GM12878 (cell line): ENCODE results near the gene DIP2C. TPM values are rescaled to one million over a fixed set of nuclear protein-coding genes. Genes with fewer than 3 reads are reported as not detected.

Source experiments
- ATAC-seq: fragments of 200-7000 bp; cut with Tn5 transposase; 3 replicates; pipeline ENCODE4 v1.9.1; 2020; ENCODE audit warnings: mild to moderate bottlenecking, moderate library complexity
- BruUV-seq: library from RNA; stranded (reverse); fragments of 400-500 nt; replicated peaks from 2 replicates; lab custom pipeline; 2021; lab: Mats Ljungman, UMichigan
- CTCF ChIA-PET: fragments of 300-600 bp; sonication (Branson Sonifier 250); formaldehyde crosslinking; extraction: SDS; loops from one replicate; lab custom pipeline; 2021; ENCODE audit warnings: inconsistent platforms; lab: Yijun Ruan, JAX
- POLR2A ChIA-PET: fragments of 350-600 bp; formaldehyde crosslinking; extraction: SDS; loops from one replicate; lab custom pipeline; 2021; ENCODE audit warnings: inconsistent platforms; lab: Charles Lee
- RAD21 ChIA-PET: fragments of 300-600 bp; sonication (Branson Sonifier 250); formaldehyde crosslinking; loops from one replicate; lab custom pipeline; 2023; ENCODE audit warnings: antibody characterized with exemption; ENCODE audit not compliant: unreplicated experiment; lab: Charles Lee
- SMC1A ChIA-PET: fragments of 300-600 bp; sonication (Branson Sonifier 250); formaldehyde crosslinking; loops from one replicate; lab custom pipeline; 2023; ENCODE audit not compliant: unreplicated experiment, uncharacterized antibody; lab: Charles Lee
- DNase-seq: peaks from one replicate; pipeline ENCODE4 v3.0.0-alpha.2; 2011; ENCODE audit warnings: low read depth, low spot score
- FAIRE-seq: peaks from 3 replicates; lab custom pipeline; 2011; peaks lifted over from hg19 to GRCh38; lab: Jason Lieb, UNC
- H2AFZ ChIP-seq: 2 replicates; pipeline ENCODE4 v1.6.0; 2011; ENCODE audit warnings: low read depth, low read length, control low read depth; ENCODE audit not compliant: control insufficient read depth
- H3K27ac ChIP-seq: 2 replicates; pipeline ENCODE4 v1.5.1; 2011; ENCODE audit warnings: control low read depth; ENCODE audit not compliant: control insufficient read depth, insufficient read depth
- H3K27me3 ChIP-seq, 2 experiments: replicated peaks in 1 of 2; 2 replicates each; pipeline versions ENCODE4 v1.6.0 to v1.6.1; 2011; ENCODE audit warnings: low read length in 1 of 2; ENCODE audit not compliant: control insufficient read depth in 2 of 2, insufficient read depth in 2 of 2
- H3K36me3 ChIP-seq, 2 experiments: 2 replicates each; pipeline ENCODE4 v1.5.1; 2011; ENCODE audit warnings: low read length in 1 of 2; ENCODE audit not compliant: control insufficient read depth in 2 of 2, insufficient read depth in 2 of 2
- H3K4me1 ChIP-seq: 2 replicates; pipeline ENCODE4 v1.6.1; 2011; ENCODE audit warnings: mild to moderate bottlenecking, low read length, moderate library complexity, mixed read lengths; ENCODE audit not compliant: control insufficient read depth, insufficient read depth
- H3K4me2 ChIP-seq: 2 replicates; pipeline ENCODE4 v1.6.0; 2011; ENCODE audit warnings: control low read depth; ENCODE audit not compliant: control insufficient read depth, insufficient read depth
- H3K4me3 ChIP-seq: fragments of 200-600 bp; sonication (generic); 2 replicates; pipeline ENCODE4 v1.5.1; 2016
- H3K79me2 ChIP-seq: 2 replicates; pipeline ENCODE4 v1.6.0; 2011; ENCODE audit warnings: low read length; ENCODE audit not compliant: control insufficient read depth, insufficient read depth
- H3K9ac ChIP-seq: 2 replicates; pipeline ENCODE4 v1.8.0; 2011; ENCODE audit warnings: low read length, control low read depth, mixed read lengths; ENCODE audit not compliant: control insufficient read depth, insufficient read depth
- H3K9me3 ChIP-seq: replicated peaks from 3 replicates; pipeline ENCODE4 v1.5.1; 2011; ENCODE audit warnings: mild to moderate bottlenecking, low read length; ENCODE audit not compliant: control insufficient read depth, insufficient read depth
- H4K20me1 ChIP-seq: 2 replicates; pipeline ENCODE4 v1.6.0; 2011; ENCODE audit not compliant: control insufficient read depth, insufficient read depth
- ATF7 ChIP-seq: fragments of 450-650 bp; IDR thresholded peaks from 2 replicates; pipeline ENCODE4 v1.6.1; 2016; ENCODE audit warnings: low read depth, mild to moderate bottlenecking
- BCLAF1 ChIP-seq: fragments of 450-650 bp; IDR thresholded peaks from 2 replicates; pipeline ENCODE4 v1.6.1; 2017; ENCODE audit warnings: antibody characterized with exemption, mild to moderate bottlenecking, moderate library complexity
- E2F4 ChIP-seq: IDR thresholded peaks from 2 replicates; pipeline ENCODE4 v1.6.1; 2012; ENCODE audit warnings: low read depth, low read length, improper control_type of control experiment
- E4F1 ChIP-seq: fragments of 450-650 bp; IDR thresholded peaks from 2 replicates; pipeline ENCODE4 v1.6.1; 2018; ENCODE audit warnings: borderline replicate concordance, mild to moderate bottlenecking; ENCODE audit not compliant: partially characterized antibody
- FOS ChIP-seq: IDR thresholded peaks from 3 replicates; pipeline ENCODE4 v1.6.1; 2011; ENCODE audit warnings: borderline replicate concordance; ENCODE audit not compliant: insufficient read length; ENCODE audit errors: extremely low read depth
- FOXK2 ChIP-seq: fragments of 450-650 bp; IDR thresholded peaks from 2 replicates; pipeline ENCODE4 v1.6.1; 2017; ENCODE audit warnings: mild to moderate bottlenecking, moderate library complexity
- NR2F1 ChIP-seq: fragments of 450-650 bp; conservative IDR thresholded peaks from 2 replicates; pipeline ENCODE4 v1.6.1; 2017; ENCODE audit warnings: mild to moderate bottlenecking
- NRF1 ChIP-seq: conservative IDR thresholded peaks from 2 replicates; pipeline ENCODE4 v1.6.1; 2011; ENCODE audit warnings: mild to moderate bottlenecking, low read depth, low read length, improper control_type of control experiment
- RAD21 ChIP-seq: IDR thresholded peaks from 2 replicates; pipeline ENCODE4 v1.6.1; 2011; ENCODE audit warnings: mild to moderate bottlenecking, low read depth, low read length, moderate library complexity; ENCODE audit not compliant: insufficient read depth
- RB1 ChIP-seq: fragments of 450-650 bp; formaldehyde crosslinking; IDR thresholded peaks from 2 replicates; pipeline ENCODE4 v1.6.1; 2017; ENCODE audit warnings: mild to moderate bottlenecking, borderline replicate concordance
- TAF1 ChIP-seq: IDR thresholded peaks from 2 replicates; pipeline ENCODE4 v1.6.1; 2011; ENCODE audit warnings: mild to moderate bottlenecking, low read depth, low read length, borderline replicate concordance
- TCF7 ChIP-seq: IDR thresholded peaks from 2 replicates; pipeline ENCODE4 v1.6.1; 2014; ENCODE audit warnings: antibody characterized with exemption, borderline replicate concordance
- ZBED1 ChIP-seq: IDR thresholded peaks from 2 replicates; pipeline ENCODE4 v1.6.1; 2016; ENCODE audit warnings: borderline replicate concordance
- WGBS: methylation state at CpG from one replicate; pipeline ENCODE4 v1.1.6; 2016; ENCODE audit warnings: low lambda C conversion rate; ENCODE audit not compliant: insufficient replicate concordance, insufficient coverage; ENCODE audit errors: missing lambda C conversion rate; 5-methylcytosine and 5-hydroxymethylcytosine counted together
- in situ Hi-C: fragments of 300-500 bp; cut with MboI; formaldehyde crosslinking; loops from 9 replicates; pipeline ENCODE4 v1.14.3; 2018; ENCODE audit warnings: mixed read lengths
- intact Hi-C: fragments of 100-400 bp; cut with micrococcal nuclease; formaldehyde crosslinking; loops from one replicate; pipeline ENCODE4 v1.14.2; 2022; ENCODE audit not compliant: unreplicated experiment
- polyA plus RNA-seq, 11 experiments: library from polyadenylated mRNA; depleted of rRNA in 4 of 11; unstranded in 6 of 11; stranded (reverse) in 5 of 11; fragments of >200 nt; fragmentation: Nextera tagmentation in 4 of 11; fragmentation: Illumina TruSeq in 1 of 11; extraction: Ambion mirVana in 4 of 11; extraction: Trizol in 1 of 11; gene quantifications; 1 replicate in 1 of 11; 2 replicates in 10 of 11; pipeline versions ENCODE4 v1.2.1 to v1.2.3, GENCODE V29; 2011 to 2016; ENCODE audit warnings: inconsistent platforms in 2 of 11, missing spikeins in 2 of 11, low read depth in 1 of 11
- total RNA-seq, 4 experiments: library from RNA; depleted of rRNA in 3 of 4; stranded (reverse); fragments of >200 nt in 3 of 4; fragmentation: Illumina TruSeq in 1 of 4; extraction: Trizol in 1 of 4; gene quantifications; 2 replicates each; pipeline versions ENCODE4 v1.2.1 to v1.2.3, GENCODE V29; 2013 to 2021

Gene DIP2C
- total and polyA plus RNA-seq, 10 of the 15 experiments (the other 5 are each of a cell fraction or from before 2014, with no cell fraction given): 0.01 to 0.10 (median 0.06) TPM

- no TSS peak for BruUV-seq
- intact Hi-C loops (no loop called here), in situ Hi-C loops (no loop called here)
- POLR2A ChIA-PET: no interaction called here
- Histone ChIP-seq H3K9ac (no peak overlapping the region), H3K27ac (no peak overlapping the region), H3K4me1 (no peaks in the 10 kb centered on the region), H3K79me2 (no peaks in the 10 kb centered on the region), H3K27me3 (0 out of 4 replicates have a peak, but pooled peaks cover 0 to 3% of the 10 kb centered on the region in 2 experiments), H2AFZ (no peak overlapping the region), H3K4me3 (no peak overlapping the region), H3K4me2 (no peak overlapping the region), H3K9me3 (no peaks in the 10 kb centered on the region), H3K36me3 (no peaks in the 10 kb centered on the region), H4K20me1 (no peaks in the 10 kb centered on the region)
- TF ChIP-seq E2F4 (no peak), RB1 (no peak), ZBED1 (no peak), FOS (no peak), E4F1 (no peak), TCF7 (no peak), FOXK2 (no peak), BCLAF1 (no peak), NR2F1 (no peak), NRF1 (no peak), RAD21 (no peak), ATF7 (no peak), TAF1 (no peak)
- ATAC-seq: no peak
- RAD21 ChIA-PET: no interaction called here
- 63% methylated on average over 9 of the region's 9 CpGs for WGBS
- no peak for DNase-seq
- CTCF ChIA-PET: no interaction called here
- FAIRE-seq: no peak
- SMC1A ChIA-PET: no interaction called here
Measured at GRCh38 chr10:673492-673891, 16.0 kb downstream of the DIP2C start.
